Measurements from ENCODE around the gene WNK1. TPM values are rescaled to one million over a fixed set of nuclear protein-coding genes. Genes with fewer than 3 reads are reported as not detected.

The WNK1 gene
- total RNA-seq, 2 donors from 2014 or later, result 215 to 220 TPM

DNA sequence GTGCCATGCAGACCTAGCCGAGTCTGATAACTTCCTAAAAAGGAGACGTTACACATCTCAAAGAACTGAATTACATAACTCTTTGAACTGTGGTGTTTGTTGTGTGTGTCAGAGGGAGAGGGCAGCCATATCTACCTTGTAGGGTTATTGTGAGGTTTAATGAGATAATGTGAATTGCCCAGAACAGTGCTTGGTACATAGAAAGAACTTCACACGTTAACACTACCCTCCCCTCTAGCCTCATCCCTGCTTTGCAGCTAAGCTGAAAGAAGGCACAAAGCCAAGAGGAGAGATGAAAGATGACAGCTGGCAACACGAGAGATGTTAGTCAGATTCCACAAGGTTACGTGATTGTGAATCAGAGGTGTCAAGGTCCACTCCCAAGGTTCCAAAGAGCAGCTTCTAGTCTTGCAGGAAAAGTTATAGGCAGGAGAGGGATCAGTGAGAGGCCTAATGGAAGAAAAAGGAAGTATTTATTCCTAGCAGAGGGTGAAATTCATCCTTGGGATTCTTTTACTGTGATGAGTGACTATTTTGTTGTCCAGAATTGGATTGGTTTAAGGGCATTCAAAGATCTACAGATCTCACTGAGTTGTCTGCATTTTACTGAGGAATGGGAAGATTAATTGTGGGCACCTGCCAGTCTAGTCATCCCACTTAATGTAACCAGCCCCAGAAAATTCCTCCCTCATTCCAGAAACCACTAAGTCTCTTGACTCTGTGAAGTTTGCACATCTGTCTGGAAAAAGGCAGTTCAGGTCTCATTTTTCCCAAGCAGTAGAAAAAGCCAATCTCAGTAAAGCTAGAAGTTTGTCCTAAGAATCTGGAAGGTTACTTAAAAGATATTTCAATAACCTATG is 25.9 kb upstream of the WNK1 start:
- no peak overlapping the region for H3K4me3 Mint-ChIP-seq
- DNase-seq (no peak), ATAC-seq (no peak)
- peak overlapping the region; percentile 59 for H3K27ac Mint-ChIP-seq
- H3K4me1 Mint-ChIP-seq, result peaks cover 40% of the 10 kb centered on the region
- no peaks in the 10 kb centered on the region for H3K36me3 Mint-ChIP-seq (ENCODE audit: low read depth)
- H3K27me3 Mint-ChIP-seq, result no peaks in the 10 kb centered on the region
- no peaks in the 10 kb centered on the region for H3K9me3 ChIP-seq (ENCODE audit: control insufficient read depth, low read length, poor library complexity, severe bottlenecking)

- no peaks in the 10 kb centered on the region for H3K9me3 ChIP-seq (ENCODE audit: control insufficient read depth, low read length, poor library complexity, severe bottlenecking)
- DNase-seq (no peak), ATAC-seq (no peak)
- H3K4me3 Mint-ChIP-seq, result peak overlapping the region; percentile 41
- no peaks in the 10 kb centered on the region for H3K27me3 Mint-ChIP-seq
- H3K27ac Mint-ChIP-seq, result peak overlapping the region; percentile 59
- no peaks in the 10 kb centered on the region for H3K36me3 Mint-ChIP-seq (ENCODE audit: low read depth)
- H3K4me1 Mint-ChIP-seq, result peaks cover 36% of the 10 kb centered on the region
Measured at GRCh38 chr12:727321-727720, 25.1 kb upstream of the WNK1 start.

GRCh38 chr12:728781-729180 is 23.6 kb upstream of the WNK1 start:
- H3K36me3 Mint-ChIP-seq (ENCODE audit: low read depth), result no peaks in the 10 kb centered on the region
- DNase-seq (no peak), ATAC-seq (peak; percentile 89)
- no peaks in the 10 kb centered on the region for H3K9me3 ChIP-seq (ENCODE audit: control insufficient read depth, low read length, poor library complexity, severe bottlenecking)
- peaks cover 34% of the 10 kb centered on the region for H3K4me1 Mint-ChIP-seq
- peak overlapping the region; percentile 91 for H3K27ac Mint-ChIP-seq
- no peaks in the 10 kb centered on the region for H3K27me3 Mint-ChIP-seq
- no peak overlapping the region for H3K4me3 Mint-ChIP-seq

GRCh38 chr12:729221-729620 is 23.2 kb upstream of the WNK1 start:
- Mint-ChIP-seq H3K4me3 (no peak overlapping the region), H3K27ac (peak overlapping the region; percentile 91), H3K36me3 (ENCODE audit: low read depth) (no peaks in the 10 kb centered on the region), H3K27me3 (no peaks in the 10 kb centered on the region), H3K4me1 (peaks cover 30% of the 10 kb centered on the region)
- H3K9me3 ChIP-seq (ENCODE audit: control insufficient read depth, low read length, poor library complexity, severe bottlenecking), result no peaks in the 10 kb centered on the region
- ATAC-seq, result no peak
- no peak for DNase-seq

DNA sequence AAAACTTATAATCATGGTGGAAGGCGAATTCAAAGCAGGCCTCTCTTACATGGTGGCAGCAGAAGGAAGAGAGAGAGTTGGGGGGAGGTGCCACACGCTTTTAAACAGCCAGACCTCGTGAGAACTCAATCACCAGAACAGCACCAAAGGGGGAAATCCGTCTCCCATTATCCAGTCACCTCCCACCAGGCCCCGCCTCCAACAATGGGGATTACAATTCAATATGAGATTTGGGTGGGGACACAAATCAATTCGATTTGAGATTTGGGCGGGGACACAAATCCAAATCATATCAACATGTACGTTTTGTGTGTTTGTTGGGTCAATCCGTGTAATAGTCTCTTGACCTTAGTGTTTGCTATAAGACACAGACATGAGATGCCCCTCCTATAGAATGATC is 21.8 kb upstream of the WNK1 start:
- no peak for ATAC-seq
- Mint-ChIP-seq H3K36me3 (ENCODE audit: low read depth) (no peaks in the 10 kb centered on the region), H3K27me3 (no peaks in the 10 kb centered on the region), H3K4me1 (peaks cover 23% of the 10 kb centered on the region), H3K4me3 (no peak overlapping the region), H3K27ac (peak overlapping the region; percentile 72)
- DNase-seq, result no peak
- H3K9me3 ChIP-seq (ENCODE audit: control insufficient read depth, low read length, poor library complexity, severe bottlenecking), result no peaks in the 10 kb centered on the region

DNA sequence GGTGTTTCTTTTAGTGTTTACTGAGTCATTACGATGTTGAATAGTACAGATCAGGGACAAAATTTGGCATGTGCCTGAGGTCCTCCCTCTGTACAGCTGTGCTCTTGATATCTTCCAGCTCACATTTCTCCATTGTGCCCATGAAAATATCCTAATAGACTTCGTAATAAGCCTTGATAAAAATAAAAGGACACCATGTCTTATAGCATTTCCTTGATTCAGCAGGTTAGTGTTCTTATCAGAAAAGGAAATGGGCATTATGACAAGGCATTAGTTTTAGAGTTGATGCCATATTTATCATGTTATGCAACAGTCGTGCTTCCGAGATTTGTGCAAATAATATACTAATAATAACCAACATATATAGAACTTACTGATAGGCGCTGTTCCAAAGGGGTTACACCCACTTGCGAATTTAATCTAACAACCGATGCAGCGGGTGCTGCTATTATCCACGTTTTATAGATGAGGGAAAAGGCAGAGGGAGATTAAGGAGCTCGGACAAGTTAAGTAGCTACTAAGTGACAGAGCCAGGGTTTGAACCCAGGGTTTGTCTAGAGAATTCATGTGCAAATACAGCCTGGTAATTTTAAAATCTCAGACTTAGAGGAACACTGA is 15.1 kb upstream of the WNK1 start:
- Mint-ChIP-seq H3K27ac (no peak overlapping the region), H3K4me3 (no peak overlapping the region), H3K36me3 (ENCODE audit: low read depth) (peaks cover 2% of the 10 kb centered on the region), H3K27me3 (no peaks in the 10 kb centered on the region), H3K4me1 (no peaks in the 10 kb centered on the region)
- H3K9me3 ChIP-seq (ENCODE audit: control insufficient read depth, low read length, poor library complexity, severe bottlenecking), result no peaks in the 10 kb centered on the region
- ATAC-seq (no peak), DNase-seq (no peak)

GRCh38 chr12:738712-739111 is 13.7 kb upstream of the WNK1 start:
- DNase-seq (no peak), ATAC-seq (no peak)
- no peak overlapping the region for H3K27ac Mint-ChIP-seq
- H3K4me3 Mint-ChIP-seq, result no peak overlapping the region
- peaks cover 2% of the 10 kb centered on the region for H3K36me3 Mint-ChIP-seq (ENCODE audit: low read depth)
- H3K9me3 ChIP-seq (ENCODE audit: control insufficient read depth, low read length, poor library complexity, severe bottlenecking), result no peaks in the 10 kb centered on the region
- H3K27me3 Mint-ChIP-seq, result no peaks in the 10 kb centered on the region
- peaks cover 4% of the 10 kb centered on the region for H3K4me1 Mint-ChIP-seq

DNA sequence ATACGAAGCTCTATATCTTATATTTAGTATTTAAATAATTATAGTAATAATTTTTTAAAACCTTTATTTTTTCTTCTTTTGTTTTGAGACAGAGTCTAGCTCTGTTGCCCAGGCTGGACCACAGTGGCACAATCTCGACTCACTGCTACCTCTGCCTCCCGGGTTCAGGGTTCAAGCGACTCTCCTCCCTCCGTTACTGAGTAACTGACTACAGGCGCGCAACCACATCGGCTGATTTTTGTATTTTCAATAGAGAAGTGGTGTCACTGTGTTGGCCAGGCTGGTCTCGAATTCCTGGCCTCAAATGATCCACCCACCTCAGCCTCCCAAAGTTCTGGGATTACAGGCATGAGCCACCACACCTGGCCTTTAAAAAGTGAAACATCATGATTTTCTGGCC is 13.0 kb upstream of the WNK1 start:
- Mint-ChIP-seq H3K27ac (no peak overlapping the region), H3K36me3 (ENCODE audit: low read depth) (peaks cover 2% of the 10 kb centered on the region), H3K27me3 (no peaks in the 10 kb centered on the region), H3K4me3 (no peak overlapping the region), H3K4me1 (peaks cover 7% of the 10 kb centered on the region)
- ATAC-seq, result no peak
- no peak for DNase-seq
- no peaks in the 10 kb centered on the region for H3K9me3 ChIP-seq (ENCODE audit: control insufficient read depth, low read length, poor library complexity, severe bottlenecking)

- Mint-ChIP-seq H3K27me3 (no peaks in the 10 kb centered on the region), H3K36me3 (ENCODE audit: low read depth) (peaks cover 2% of the 10 kb centered on the region), H3K4me1 (peaks cover 7% of the 10 kb centered on the region), H3K4me3 (no peak overlapping the region), H3K27ac (no peak overlapping the region)
- H3K9me3 ChIP-seq (ENCODE audit: control insufficient read depth, low read length, poor library complexity, severe bottlenecking), result no peaks in the 10 kb centered on the region
- ATAC-seq (no peak), DNase-seq (no peak)
Measured at GRCh38 chr12:740921-741320, 11.5 kb upstream of the WNK1 start.

DNA sequence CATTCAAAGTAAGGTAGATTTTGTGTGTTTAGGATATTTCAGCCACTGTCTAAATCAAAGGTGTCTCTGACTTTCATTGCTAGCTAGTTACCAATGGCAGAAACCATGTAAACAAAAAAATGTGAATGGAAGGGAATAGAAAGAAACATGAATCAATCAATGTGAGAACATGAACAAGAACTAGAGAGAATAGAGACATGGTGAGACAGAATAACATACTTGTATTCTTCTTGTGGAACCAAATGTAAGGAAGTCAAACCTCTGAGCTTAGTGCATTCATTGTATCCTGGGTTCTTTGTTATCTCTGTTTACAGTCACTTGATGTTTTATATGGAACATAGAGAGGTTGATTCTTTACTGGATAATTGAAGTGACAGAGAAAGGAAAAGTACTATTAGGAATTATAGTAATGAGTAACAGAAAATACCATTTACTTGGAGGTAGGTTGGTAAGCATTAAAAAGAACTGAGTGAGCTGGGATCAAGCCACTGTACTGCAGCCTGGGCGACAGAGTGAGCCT is 2.6 kb upstream of the WNK1 start:
- H3K4me1 Mint-ChIP-seq, result peaks cover 16% of the 10 kb centered on the region
- no peaks in the 10 kb centered on the region for H3K36me3 Mint-ChIP-seq (ENCODE audit: low read depth)
- H3K4me3 Mint-ChIP-seq, result peak overlapping the region; percentile 79
- H3K27me3 Mint-ChIP-seq, result no peaks in the 10 kb centered on the region
- DNase-seq (no peak), ATAC-seq (no peak)
- no peaks in the 10 kb centered on the region for H3K9me3 ChIP-seq (ENCODE audit: control insufficient read depth, low read length, poor library complexity, severe bottlenecking)
- no peak overlapping the region for H3K27ac Mint-ChIP-seq

GRCh38 chr12:750366-751191 is 1.8 kb upstream of the WNK1 start:
- Mint-ChIP-seq H3K36me3 (ENCODE audit: low read depth) (no peaks in the 10 kb centered on the region), H3K4me1 (peaks cover 20% of the 10 kb centered on the region), H3K27me3 (no peaks in the 10 kb centered on the region), H3K27ac (no peak overlapping the region), H3K4me3 (no peak overlapping the region)
- H3K9me3 ChIP-seq (ENCODE audit: control insufficient read depth, low read length, poor library complexity, severe bottlenecking), result no peaks in the 10 kb centered on the region
- DNase-seq, result no peak
- no peak for ATAC-seq

GRCh38 chr12:751192-751998 is 984 bp upstream of the WNK1 start:
- DNase-seq (peak; percentile 58 to 71 (median 66)), ATAC-seq (peak; percentile 37)
- Mint-ChIP-seq H3K27ac (no peak overlapping the region), H3K4me1 (peaks cover 23% of the 10 kb centered on the region), H3K27me3 (no peaks in the 10 kb centered on the region), H3K36me3 (ENCODE audit: low read depth) (no peaks in the 10 kb centered on the region), H3K4me3 (no peak overlapping the region)
- no peaks in the 10 kb centered on the region for H3K9me3 ChIP-seq (ENCODE audit: control insufficient read depth, low read length, poor library complexity, severe bottlenecking)
